Spinal cord (tissue), 10 donors: ENCODE data around the gene MYO5B. TPM values are rescaled to one million over a fixed set of nuclear protein-coding genes. Genes with fewer than 3 reads are reported as not detected.
A peak's percentile ranks its signal among the peaks of the same experiment; 100 is the strongest.

Experiments
- DNase-seq, 6 donors: peaks; one replicate each; pipeline versions ENCODE4 v3.0.0 to v3.0.0-alpha.2; 2013 to 2015; ENCODE audit warnings: low spot score in 6 of 6, low read depth in 4 of 6
- H3K27ac ChIP-seq: one replicate; pipeline ENCODE4 v1.5.1; 2013; ENCODE audit warnings: low read depth, low read length, control low read depth
- H3K27me3 ChIP-seq: one replicate; pipeline ENCODE4 v1.6.1; 2013; ENCODE audit warnings: low read length; ENCODE audit not compliant: control insufficient read depth, insufficient read depth
- H3K36me3 ChIP-seq: one replicate; pipeline ENCODE4 v1.6.1; 2013; ENCODE audit warnings: low read length; ENCODE audit not compliant: control insufficient read depth, insufficient read depth
- H3K4me1 ChIP-seq: one replicate; pipeline ENCODE4 v1.6.1; 2013; ENCODE audit warnings: low read length; ENCODE audit not compliant: control insufficient read depth, insufficient read depth
- H3K4me3 ChIP-seq: one replicate; pipeline ENCODE4 v1.5.1; 2013; ENCODE audit warnings: low read depth, low read length, control low read depth
- H3K9me3 ChIP-seq: one replicate; pipeline ENCODE4 v1.6.1; 2013; ENCODE audit warnings: low read length; ENCODE audit not compliant: control insufficient read depth, insufficient read depth
- WGBS: methylation state at CpG from one replicate; pipeline ENCODE4 v1.1.5; 2013; ENCODE audit warnings: missing lambda C conversion rate; ENCODE audit not compliant: insufficient coverage; 5-methylcytosine and 5-hydroxymethylcytosine counted together
- polyA plus RNA-seq, 2 donors: library from polyadenylated mRNA; unstranded; fragments of 120-200 nt; gene quantifications; one replicate each; pipeline ENCODE4 v1.2.1, GENCODE V29; 2013; ENCODE audit not compliant: insufficient read length in 2 of 2
- total RNA-seq, 2 donors: library from RNA; depleted of rRNA in 1 of 2; stranded (reverse); fragments of 120-200 nt in 1 of 2; fragments of >200 nt in 1 of 2; gene quantifications; one replicate each; pipeline versions ENCODE4 v1.2.3 to v1.2.4, GENCODE V29; 2013 to 2014
- donor health status: healthy.

The MYO5B gene
- total and polyA plus RNA-seq, 4 donors: 2.6 to 8.0 (median 4.5) TPM

- H3K36me3 ChIP-seq: no peaks in the 10 kb centered on the region
- peak in 2 of 6 donors; percentile 14 to 38 for DNase-seq
- no peaks in the 10 kb centered on the region for H3K27me3 ChIP-seq
- H3K27ac ChIP-seq: no peak overlapping the region
- no peaks in the 10 kb centered on the region for H3K9me3 ChIP-seq
- 61% methylated on average over 8 of the region's 8 CpGs for WGBS
- no peak overlapping the region for H3K4me3 ChIP-seq
- H3K4me1 ChIP-seq: no peaks in the 10 kb centered on the region
These were observed 250.3 kb downstream of the MYO5B start for GRCh38 chr18:49944663-49945062.

GRCh38 chr18:49936821-49937220, 258.1 kb downstream of the MYO5B start:
- Histone ChIP-seq H3K27me3 (peaks cover 2% of the 10 kb centered on the region), H3K27ac (no peak overlapping the region), H3K4me3 (no peak overlapping the region), H3K36me3 (no peaks in the 10 kb centered on the region), H3K4me1 (peaks cover under 1% of the 10 kb centered on the region), H3K9me3 (no peaks in the 10 kb centered on the region)
- DNase-seq: no peak
- WGBS: 100% methylated on average over 1 of the region's 4 CpGs

- Histone ChIP-seq H3K27me3 (peaks cover 2% of the 10 kb centered on the region), H3K4me1 (peaks cover 9% of the 10 kb centered on the region), H3K27ac (no peak overlapping the region), H3K36me3 (no peaks in the 10 kb centered on the region), H3K4me3 (no peak overlapping the region), H3K9me3 (no peaks in the 10 kb centered on the region)
- WGBS: no CpG with 5 or more reads among the region's 4 CpGs
- DNase-seq: no peak
These were observed 259.7 kb downstream of the MYO5B start for GRCh38 chr18:49935215-49935614.

GRCh38 chr18:49934457-49934856, 260.5 kb downstream of the MYO5B start:
- peaks cover 9% of the 10 kb centered on the region for H3K4me1 ChIP-seq
- WGBS: 65% methylated on average over 2 of the region's 2 CpGs
- H3K27ac ChIP-seq: no peak overlapping the region
- H3K4me3 ChIP-seq: no peak overlapping the region
- no peaks in the 10 kb centered on the region for H3K9me3 ChIP-seq
- no peaks in the 10 kb centered on the region for H3K36me3 ChIP-seq
- peak in 2 of 6 donors; percentile 10 to 45 for DNase-seq
- H3K27me3 ChIP-seq: peaks cover 2% of the 10 kb centered on the region

- H3K4me1 ChIP-seq: peaks cover 9% of the 10 kb centered on the region
- H3K4me3 ChIP-seq: no peak overlapping the region
- H3K27ac ChIP-seq: no peak overlapping the region
- no peaks in the 10 kb centered on the region for H3K36me3 ChIP-seq
- 100% methylated on average over 1 of the region's 3 CpGs for WGBS
- DNase-seq: no peak
- no peaks in the 10 kb centered on the region for H3K9me3 ChIP-seq
- peaks cover 2% of the 10 kb centered on the region for H3K27me3 ChIP-seq
These were observed 261.3 kb downstream of the MYO5B start for GRCh38 chr18:49933530-49934128.

- no peaks in the 10 kb centered on the region for H3K36me3 ChIP-seq
- WGBS: 83% methylated on average over 4 of the region's 4 CpGs
- no peak overlapping the region for H3K4me3 ChIP-seq
- H3K27me3 ChIP-seq: peaks cover 2% of the 10 kb centered on the region
- H3K9me3 ChIP-seq: no peaks in the 10 kb centered on the region
- peaks cover 9% of the 10 kb centered on the region for H3K4me1 ChIP-seq
- H3K27ac ChIP-seq: no peak overlapping the region
- DNase-seq: no peak
These were observed 263.2 kb downstream of the MYO5B start for GRCh38 chr18:49931760-49932159.

- 70% methylated on average over 5 of the region's 5 CpGs for WGBS
- Histone ChIP-seq H3K27ac (no peak overlapping the region), H3K4me3 (no peak overlapping the region), H3K27me3 (peaks cover 2% of the 10 kb centered on the region), H3K4me1 (peaks cover 9% of the 10 kb centered on the region), H3K9me3 (no peaks in the 10 kb centered on the region), H3K36me3 (no peaks in the 10 kb centered on the region)
- no peak for DNase-seq
These were observed 263.8 kb downstream of the MYO5B start for GRCh38 chr18:49931179-49931578.

GRCh38 chr18:49926106-49926745, 268.7 kb downstream of the MYO5B start:
- WGBS: no CpG with 5 or more reads among the region's 5 CpGs
- DNase-seq: peak in 1 of 6 donors; percentile 44

GRCh38 chr18:49924293-49924983, 270.5 kb downstream of the MYO5B start:
- Histone ChIP-seq H3K36me3 (no peaks in the 10 kb centered on the region), H3K27ac (no peak overlapping the region), H3K4me1 (peaks cover 6% of the 10 kb centered on the region), H3K9me3 (no peaks in the 10 kb centered on the region), H3K4me3 (no peak overlapping the region), H3K27me3 (no peaks in the 10 kb centered on the region)
- 100% methylated on average over 2 of the region's 2 CpGs for WGBS
- no peak for DNase-seq

More at GRCh38 chr18:49926106-49926745, 268.7 kb downstream of the MYO5B start:
- Histone ChIP-seq H3K4me3 (no peak overlapping the region), H3K9me3 (no peaks in the 10 kb centered on the region), H3K27me3 (no peaks in the 10 kb centered on the region), H3K36me3 (no peaks in the 10 kb centered on the region), H3K4me1 (peaks cover 8% of the 10 kb centered on the region), H3K27ac (no peak overlapping the region)
